ENCODE results near the gene VAMP2.

Gene VAMP2

GRCh38 chr17:8189711-8190477, 27.1 kb upstream of the VAMP2 start, which contains the start of gene BORCS6:
Gene BORCS6 (minus strand): TSS chr17:8190180. CDS start chr17:8190140, 40 bp downstream.
- peak within 1 kb of the TSS; percentile 75 for H3K4me3 ChIP-seq (ENCODE audit: low read depth, low read length)
- peak within 1 kb of the TSS; percentile 75; the same call in 1 of the 2 replicates for H3K27ac ChIP-seq (ENCODE audit: extremely low read depth, low read depth, low read length)
- no peaks in the 10 kb centered on the region for H3K36me3 ChIP-seq (ENCODE audit: control insufficient read depth in 2 of 2, insufficient read depth in 1 of 2, low read length in 2 of 2)
- H3K9me3 ChIP-seq (ENCODE audit: control insufficient read depth, insufficient read depth, low read depth, low read length), result no peaks in the 10 kb centered on the region
- CTCF ChIA-PET, result interaction anchor here (0.5 to 1.1 kb wide), 8 partner anchors 14 to 1178 kb away, joined by 3 to 5 read pairs (median 4); partner anchors contain the start of gene TMEM107
- POLR2A ChIA-PET, result interaction anchor here (0.6 to 13.9 kb wide), 19 partner anchors 9 to 502 kb away, joined by 3 to 394 read pairs (median 4); partner anchors contain the start of genes AURKB, CTC1, SLC25A35 and TP53
- peaks cover 13% of the 10 kb centered on the region for H3K4me1 ChIP-seq (ENCODE audit: control insufficient read depth, insufficient read depth, low read length)
- TF ChIP-seq KLF10 (tag by site-specific recombination; IDR thresholded peaks at IDR 0.05) (peak; percentile 82), ZNF792 (tag by site-specific recombination; IDR thresholded peaks at IDR 0.05) (0 out of 2 replicates have a peak, but pooled peaks have one; percentile 10), ZBTB21 (tag by site-specific recombination; IDR thresholded peaks at IDR 0.05) (no peak), ZNF560 (tag by site-specific recombination; IDR thresholded peaks at IDR 0.05; ENCODE audit: borderline replicate concordance) (no peak), HOXD13 (CRISPR knock-in tag; IDR thresholded peaks at IDR 0.05; ENCODE audit: borderline replicate concordance) (no peak), ZEB2 (tag by site-specific recombination; IDR thresholded peaks at IDR 0.05) (peak; percentile 92), ZNF48 (tag by site-specific recombination; IDR thresholded peaks at IDR 0.05) (no peak), ZSCAN16 (tag by site-specific recombination; IDR thresholded peaks at IDR 0.05) (0 out of 2 replicates have a peak, but pooled peaks have one; percentile 29), ZNF626 (tag by site-specific recombination; IDR thresholded peaks at IDR 0.05) (no peak), ZBTB1 (tag by site-specific recombination; IDR thresholded peaks at IDR 0.05) (0 out of 2 replicates have a peak, but pooled peaks have one; percentile 15), KLF1 (tag by site-specific recombination; IDR thresholded peaks at IDR 0.05) (peak; percentile 29; the same call in 1 of the 2 replicates), ZNF561 (tag by site-specific recombination; IDR thresholded peaks at IDR 0.05; ENCODE audit: borderline replicate concordance) (peak; percentile 86), ZBTB20 (tag by site-specific recombination; IDR thresholded peaks at IDR 0.05) (peak; percentile 55; the same call in 1 of the 2 replicates), ZNF16 (tag by site-specific recombination; IDR thresholded peaks at IDR 0.05; ENCODE audit: low read depth) (no peak), ZNF248 (tag by site-specific recombination; IDR thresholded peaks at IDR 0.05) (no peak), ZBTB11 (tag by site-specific recombination; conservative IDR thresholded peaks at IDR 0.05; ENCODE audit: low read depth) (peak; percentile 82), ZNF629 (tag by site-specific recombination; IDR thresholded peaks at IDR 0.05) (peak; percentile 65; the same call in 1 of the 2 replicates), BCL11B (tag by site-specific recombination; IDR thresholded peaks at IDR 0.05; ENCODE audit: low read depth) (peak; percentile 82; the same call in 1 of the 2 replicates), ZSCAN30 (tag by site-specific recombination; IDR thresholded peaks at IDR 0.05) (peak; percentile 66), ZNF324 (tag by site-specific recombination; IDR thresholded peaks at IDR 0.05) (0 out of 2 replicates have a peak, but pooled peaks have one; percentile 50), ZNF514 (tag by site-specific recombination; IDR thresholded peaks at IDR 0.05) (no peak), REST (tag by site-specific recombination; IDR thresholded peaks at IDR 0.05) (no peak), ZBTB10 (tag by site-specific recombination; IDR thresholded peaks at IDR 0.05) (peak; percentile 73; the same call in 1 of the 2 replicates), GLIS1 (tag by site-specific recombination; IDR thresholded peaks at IDR 0.05) (peak; percentile 84), ZFP69B (tag by site-specific recombination; IDR thresholded peaks at IDR 0.05) (peak; percentile 65; the same call in 1 of the 2 replicates), ZNF341 (tag by site-specific recombination; IDR thresholded peaks at IDR 0.05; ENCODE audit: low read depth) (peak; percentile 88)

All from HEK293 (cell line).